NAMALWA (cell line): ENCODE measurements around the gene MAML2.

Experiments used
- DNase-seq: peaks from one replicate; pipeline ENCODE4 v3.0.0-alpha.2; 2015; ENCODE audit warnings: low spot score

The MAML2 gene

GRCh38 chr11:96207459-96208449 is 135.2 kb downstream of the MAML2 start:
- DNase-seq: peak; percentile 36

DNA sequence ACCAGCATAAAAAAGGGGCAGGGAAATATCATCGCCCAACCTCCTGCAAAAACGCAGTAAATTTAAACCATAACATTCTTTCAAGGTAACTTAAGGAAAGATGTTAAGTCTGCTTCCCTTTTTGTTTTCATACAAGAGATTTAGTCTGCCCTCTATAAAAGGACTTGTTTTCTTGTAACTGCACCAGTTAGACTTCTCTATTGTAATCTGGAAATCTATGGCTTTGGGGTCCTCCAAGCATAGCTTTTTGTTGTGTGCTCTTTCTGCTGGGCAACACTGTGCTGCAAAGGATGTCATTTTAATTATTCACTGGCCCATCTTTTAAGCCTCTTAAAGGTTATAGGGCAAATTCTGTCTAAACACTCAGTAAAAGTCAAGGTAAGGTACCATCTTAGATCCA is 136.0 kb downstream of the MAML2 start:
- no peak for DNase-seq

DNA sequence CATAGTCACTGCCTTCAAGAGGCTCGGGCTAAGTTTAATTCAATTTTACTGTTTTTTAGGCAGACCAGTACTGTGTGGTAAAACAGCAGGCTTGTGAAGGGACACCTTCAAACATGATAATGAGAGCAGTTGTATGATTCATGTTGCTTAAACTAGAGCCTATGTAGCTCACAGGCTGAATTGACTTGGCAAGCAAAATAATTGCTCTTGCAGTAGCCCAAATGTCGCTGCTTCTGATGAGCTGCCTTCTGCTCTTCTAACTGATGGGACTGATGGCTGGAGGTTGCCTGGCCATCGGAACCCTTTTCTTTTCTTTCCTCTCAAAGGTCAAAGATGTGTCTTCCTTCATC is 137.6 kb downstream of the MAML2 start:
- no peak for DNase-seq

DNA sequence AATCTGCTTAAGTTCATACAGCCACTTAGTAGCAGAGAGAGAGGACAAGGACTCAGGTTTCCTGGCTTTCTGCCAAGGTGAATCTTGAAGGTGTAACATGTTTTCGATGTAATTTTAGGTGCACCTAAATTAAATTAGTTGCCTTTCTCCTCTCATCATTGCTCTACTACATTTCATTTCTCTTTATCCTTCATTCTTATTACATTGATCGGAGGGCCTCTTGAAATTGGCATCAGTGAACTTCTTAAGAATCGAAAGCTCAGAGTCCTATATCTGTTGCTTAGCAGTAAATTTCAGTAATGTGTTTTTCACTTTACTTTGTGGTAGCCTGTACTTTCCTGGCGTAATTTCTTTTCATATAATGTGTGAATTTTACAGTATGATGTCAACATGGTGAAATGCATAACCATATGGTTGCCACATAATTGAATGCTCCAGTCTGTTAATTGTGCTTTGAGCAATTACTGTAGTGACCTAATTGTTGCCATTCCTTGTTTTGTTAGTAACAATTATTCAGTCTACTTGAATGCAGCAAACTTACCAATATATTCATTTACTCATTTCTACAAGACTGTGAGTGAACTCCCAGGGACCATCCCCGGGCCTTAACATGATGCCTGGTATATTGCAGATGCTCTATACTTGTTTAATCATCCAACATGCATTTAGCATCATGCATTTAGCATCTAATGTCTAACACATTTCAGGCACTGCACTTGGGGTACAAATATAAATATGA is 138.1 kb downstream of the MAML2 start:
- no peak for DNase-seq

- no peak for DNase-seq
Measured at GRCh38 chr11:96204366-96204659, 138.7 kb downstream of the MAML2 start.

- no peak for DNase-seq
Measured at GRCh38 chr11:96203567-96204365, 139.2 kb downstream of the MAML2 start.

DNA sequence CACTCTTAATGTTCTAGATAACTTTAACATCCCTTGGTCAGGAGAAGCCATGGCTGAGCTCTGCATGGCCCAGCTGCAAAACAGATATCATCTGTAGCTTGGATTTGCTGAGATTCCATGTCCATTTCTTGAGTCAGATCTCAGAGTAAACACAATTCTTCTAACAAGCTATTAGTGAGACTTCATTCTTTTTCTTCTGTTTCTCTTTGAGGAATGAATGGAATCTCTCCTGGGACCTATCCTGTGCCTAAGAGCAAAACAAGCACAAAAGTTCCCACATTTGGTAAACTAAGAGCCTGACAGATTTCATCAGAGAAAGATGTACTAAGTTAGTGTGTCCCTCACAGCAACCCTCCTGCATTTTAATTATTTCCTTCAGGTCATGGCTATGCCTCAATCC is 142.8 kb downstream of the MAML2 start:
- no peak for DNase-seq

GRCh38 chr11:96199563-96200025 is 143.4 kb downstream of the MAML2 start:
- no peak for DNase-seq

- DNase-seq: peak; percentile 38
Measured at GRCh38 chr11:96197801-96198701, 144.9 kb downstream of the MAML2 start.

DNA sequence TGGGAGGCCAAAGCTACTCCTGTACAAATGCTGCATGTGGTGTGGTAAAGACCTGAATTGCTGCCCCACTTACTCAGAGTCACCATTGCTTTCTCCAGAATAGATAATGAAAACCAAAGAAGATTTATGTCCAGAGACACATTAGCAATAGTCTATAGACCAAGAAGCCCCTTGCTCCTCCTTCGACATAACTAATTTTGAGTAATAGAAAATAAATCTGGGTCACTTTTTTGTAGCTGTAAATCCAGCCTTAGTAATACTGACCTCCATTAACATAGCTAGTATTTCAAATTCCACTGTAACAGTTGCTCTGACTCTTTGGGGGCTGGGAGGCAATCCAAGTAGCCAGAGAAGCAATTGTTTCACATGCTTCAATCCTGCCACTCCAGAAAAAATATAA is 145.9 kb downstream of the MAML2 start:
- no peak for DNase-seq

DNA sequence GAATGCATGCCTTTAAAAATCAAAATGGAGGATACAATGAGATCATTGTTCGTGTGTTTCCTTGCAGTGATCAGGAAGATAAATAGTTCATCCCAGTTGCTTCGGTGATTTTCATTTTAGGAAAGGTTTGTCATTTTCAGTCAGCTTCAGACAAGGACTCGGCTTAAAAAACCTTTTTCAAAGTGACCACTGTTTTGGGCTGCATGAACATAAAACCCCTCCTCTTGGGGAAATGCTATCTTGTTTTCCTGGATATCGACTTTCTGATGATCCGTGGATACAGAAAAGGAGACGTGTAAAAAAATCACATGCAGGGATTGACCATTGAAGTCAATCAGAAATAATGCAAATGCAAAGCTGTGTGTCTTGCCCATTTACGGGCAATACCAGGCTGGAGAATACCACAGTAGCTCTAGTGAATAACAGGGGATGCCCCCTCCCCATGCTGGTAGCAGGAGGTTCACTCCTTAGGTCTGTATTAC is 146.8 kb downstream of the MAML2 start:
- DNase-seq: no peak

DNA sequence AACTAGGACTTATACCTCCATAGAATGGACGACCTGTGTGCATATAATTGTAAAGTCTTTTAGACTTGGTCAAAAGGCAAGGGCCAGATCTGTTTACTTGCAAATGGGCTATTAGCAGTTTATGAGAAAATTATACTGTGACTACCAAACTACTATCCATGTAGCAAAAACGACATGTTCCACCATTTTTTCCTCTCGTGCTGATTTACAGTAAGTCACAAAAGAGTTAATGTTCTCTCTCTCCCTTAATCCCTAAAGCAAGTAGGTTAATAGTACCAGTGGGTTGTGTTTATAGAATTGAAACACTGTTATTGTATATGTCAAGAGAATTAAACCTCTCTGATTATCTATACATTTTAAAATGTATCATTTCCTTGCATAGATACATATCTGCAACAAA is 147.3 kb downstream of the MAML2 start:
- no peak for DNase-seq

DNA sequence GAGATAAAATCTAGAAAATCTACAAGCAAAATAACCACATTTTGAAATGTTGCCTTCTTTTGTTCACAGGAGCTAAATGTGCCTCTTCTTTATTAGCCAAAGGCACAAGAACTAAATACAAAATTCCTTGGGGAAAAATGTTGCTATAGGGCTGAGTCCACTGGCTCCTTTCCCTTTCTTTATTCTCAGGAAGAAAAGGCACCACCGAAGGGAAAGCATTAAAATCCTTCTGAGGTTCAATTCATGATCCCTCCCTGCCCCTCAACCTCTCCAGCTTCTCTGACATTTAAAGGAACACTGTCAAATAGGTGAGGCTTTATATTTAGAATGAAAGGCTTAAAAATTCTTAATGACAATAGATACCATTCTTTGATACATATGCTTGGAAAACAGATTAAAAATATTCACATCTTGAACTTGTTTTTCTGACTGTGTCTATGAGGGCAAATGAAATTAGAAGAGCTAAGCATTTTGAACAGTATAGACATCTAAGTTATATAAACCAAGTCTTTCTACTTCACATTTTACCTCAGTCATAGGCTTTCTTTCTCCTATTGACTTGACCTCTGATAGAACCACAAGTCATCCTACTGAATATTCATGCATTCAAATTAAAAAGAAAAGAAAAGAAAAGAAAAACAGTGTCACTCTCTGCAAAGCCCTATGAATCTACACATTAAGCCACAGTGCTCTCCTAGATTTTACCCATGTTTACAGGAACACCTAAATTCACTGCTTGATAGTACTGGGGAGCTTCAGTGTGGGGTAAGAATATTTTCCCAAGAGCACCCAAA is 148.2 kb downstream of the MAML2 start:
- no peak for DNase-seq

DNA sequence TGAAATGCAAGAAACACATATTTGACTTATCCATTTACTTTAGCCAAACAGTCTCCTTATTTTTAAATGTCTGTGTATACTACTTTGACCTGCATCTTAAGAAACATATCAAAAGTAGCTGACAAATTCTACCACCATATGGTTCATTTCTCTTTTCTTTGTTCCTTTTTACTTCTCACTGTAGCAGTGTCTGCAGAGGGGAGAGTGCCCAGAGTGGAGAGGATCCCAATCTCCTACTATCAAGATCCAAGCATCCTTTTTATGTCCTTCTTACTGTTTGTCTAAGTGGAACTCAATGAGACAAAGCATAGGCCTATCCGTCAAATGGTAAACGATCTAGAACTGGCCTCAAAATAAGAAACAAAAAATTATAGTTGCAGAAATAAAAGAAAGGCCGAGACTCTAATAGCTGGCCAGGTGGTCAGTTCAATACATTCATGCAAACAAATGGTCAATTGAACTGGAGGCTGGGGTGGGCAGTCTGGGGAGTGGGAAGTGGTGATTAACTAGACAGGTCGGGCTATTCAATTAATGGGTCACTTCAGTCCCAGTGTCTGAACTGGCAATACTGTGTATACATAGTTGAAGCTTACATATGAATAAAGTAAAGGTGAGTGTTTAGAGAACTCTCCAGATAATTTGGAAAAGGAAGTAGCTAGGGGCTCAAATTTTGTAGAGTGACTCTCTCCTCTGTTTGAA is 149.1 kb downstream of the MAML2 start:
- no peak for DNase-seq

DNA sequence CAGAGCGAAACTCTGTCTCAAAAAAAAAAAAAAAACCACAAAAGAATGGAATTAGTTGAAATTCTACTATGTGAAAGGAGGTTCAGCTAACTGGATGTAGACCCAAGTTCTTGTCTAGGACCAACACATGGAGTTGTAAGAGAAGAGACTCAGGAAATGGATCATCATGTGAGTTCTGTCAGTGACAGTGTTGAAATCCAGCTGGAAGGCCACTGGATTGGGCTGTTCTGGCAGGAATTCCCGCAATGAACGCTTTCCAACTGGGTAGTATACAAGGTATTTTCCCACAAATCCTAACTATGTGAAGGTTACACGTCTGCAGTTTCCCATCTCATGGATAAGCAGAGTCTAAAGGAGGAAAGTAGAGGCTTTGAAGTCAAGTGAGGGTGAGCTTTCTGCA is 151.2 kb downstream of the MAML2 start:
- no peak for DNase-seq

GRCh38 chr11:96189351-96189750 is 153.6 kb downstream of the MAML2 start:
- no peak for DNase-seq

GRCh38 chr11:96188243-96189006 is 154.6 kb downstream of the MAML2 start:
- DNase-seq: no peak

- DNase-seq: no peak
Measured at GRCh38 chr11:96187822-96188221, 155.2 kb downstream of the MAML2 start.

DNA sequence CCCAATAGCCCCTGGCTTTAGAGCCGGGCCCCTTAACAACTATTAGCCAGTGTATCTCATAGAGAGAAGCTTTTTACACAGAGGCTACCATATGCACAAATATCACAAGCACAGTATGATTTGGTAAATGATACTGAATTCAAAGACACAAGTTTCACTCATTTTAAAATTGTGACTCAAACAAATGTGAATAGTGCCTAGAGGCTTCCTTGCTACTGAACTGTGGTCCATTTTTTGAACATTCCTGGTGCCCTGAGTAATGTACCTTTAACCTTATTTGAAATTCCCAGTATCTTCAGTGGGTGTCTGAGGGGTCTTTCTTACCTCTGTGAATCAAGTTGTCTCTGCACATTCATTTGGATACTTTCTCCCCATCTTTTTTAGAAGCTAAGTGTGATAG is 156.2 kb downstream of the MAML2 start:
- no peak for DNase-seq
